ENCODE data around the gene CAPNS1.

Gene CAPNS1

DNA sequence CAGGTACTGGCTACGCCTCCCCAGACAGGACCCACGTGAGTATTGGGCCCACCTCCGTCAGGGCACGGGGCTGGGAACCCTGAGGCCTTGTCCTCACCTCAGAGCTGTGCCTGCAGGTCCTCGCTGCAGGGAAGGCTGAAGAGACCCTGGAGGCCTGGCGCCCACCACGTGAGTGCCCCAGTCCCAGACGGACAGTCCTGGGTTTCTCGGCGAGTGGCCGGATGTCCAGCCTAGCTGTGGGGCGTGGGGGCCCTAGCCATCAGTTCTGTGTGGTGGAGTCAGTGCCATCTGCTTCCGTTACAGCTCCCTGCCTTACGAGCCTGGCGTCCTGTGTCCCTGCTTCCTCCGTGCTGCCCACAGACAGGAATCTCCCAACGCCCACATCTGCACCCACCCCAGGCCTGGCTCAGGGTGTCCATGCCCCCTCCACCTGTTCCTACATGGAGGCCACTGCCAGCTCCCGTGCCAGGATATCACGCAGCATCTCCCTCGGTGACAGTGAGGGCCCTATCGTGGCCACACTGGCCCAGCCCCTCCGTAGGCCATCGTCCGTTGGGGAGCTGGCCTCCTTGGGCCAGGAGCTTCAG, 36.7 kb upstream of the CAPNS1 start:
- no peak for DNase-seq (ENCODE audit: low read depth in 1 of 2, low spot score in 1 of 2)
- Histone ChIP-seq H3K27me3 (ENCODE audit: insufficient read depth, poor library complexity, severe bottlenecking) (no peaks in the 10 kb centered on the region), H3K4me3 (replicated peaks; ENCODE audit: insufficient read depth, low read length) (no peak overlapping the region), H3K27ac (replicated peaks) (no peak overlapping the region)
- TF ChIP-seq SPI1 (IDR thresholded peaks at IDR 0.05; ENCODE audit: borderline replicate concordance, low read depth) (no peak), CTCF (IDR thresholded peaks at IDR 0.05; ENCODE audit: insufficient read depth, low read length) (no peak)

- TF ChIP-seq SPI1 (IDR thresholded peaks at IDR 0.05; ENCODE audit: borderline replicate concordance, low read depth) (no peak), CTCF (IDR thresholded peaks at IDR 0.05; ENCODE audit: insufficient read depth, low read length) (no peak), GABPA (IDR thresholded peaks at IDR 0.05; ENCODE audit: low read depth) (no peak), POLR2AphosphoS5 (IDR thresholded peaks at IDR 0.05; ENCODE audit: low read depth) (no peak)
- TF ChIP-seq, protein P1, sequence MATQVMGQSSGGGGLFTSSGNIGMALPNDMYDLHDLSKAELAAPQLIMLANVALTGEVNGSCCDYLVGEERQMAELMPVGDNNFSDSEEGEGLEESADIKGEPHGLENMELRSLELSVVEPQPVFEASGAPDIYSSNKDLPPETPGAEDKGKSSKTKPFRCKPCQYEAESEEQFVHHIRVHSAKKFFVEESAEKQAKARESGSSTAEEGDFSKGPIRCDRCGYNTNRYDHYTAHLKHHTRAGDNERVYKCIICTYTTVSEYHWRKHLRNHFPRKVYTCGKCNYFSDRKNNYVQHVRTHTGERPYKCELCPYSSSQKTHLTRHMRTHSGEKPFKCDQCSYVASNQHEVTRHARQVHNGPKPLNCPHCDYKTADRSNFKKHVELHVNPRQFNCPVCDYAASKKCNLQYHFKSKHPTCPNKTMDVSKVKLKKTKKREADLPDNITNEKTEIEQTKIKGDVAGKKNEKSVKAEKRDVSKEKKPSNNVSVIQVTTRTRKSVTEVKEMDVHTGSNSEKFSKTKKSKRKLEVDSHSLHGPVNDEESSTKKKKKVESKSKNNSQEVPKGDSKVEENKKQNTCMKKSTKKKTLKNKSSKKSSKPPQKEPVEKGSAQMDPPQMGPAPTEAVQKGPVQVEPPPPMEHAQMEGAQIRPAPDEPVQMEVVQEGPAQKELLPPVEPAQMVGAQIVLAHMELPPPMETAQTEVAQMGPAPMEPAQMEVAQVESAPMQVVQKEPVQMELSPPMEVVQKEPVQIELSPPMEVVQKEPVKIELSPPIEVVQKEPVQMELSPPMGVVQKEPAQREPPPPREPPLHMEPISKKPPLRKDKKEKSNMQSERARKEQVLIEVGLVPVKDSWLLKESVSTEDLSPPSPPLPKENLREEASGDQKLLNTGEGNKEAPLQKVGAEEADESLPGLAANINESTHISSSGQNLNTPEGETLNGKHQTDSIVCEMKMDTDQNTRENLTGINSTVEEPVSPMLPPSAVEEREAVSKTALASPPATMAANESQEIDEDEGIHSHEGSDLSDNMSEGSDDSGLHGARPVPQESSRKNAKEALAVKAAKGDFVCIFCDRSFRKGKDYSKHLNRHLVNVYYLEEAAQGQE (IDR thresholded peaks at IDR 0.05; ENCODE audit: insufficient replicate concordance, low read depth), result no peak
- no peak overlapping the region for H3K27ac ChIP-seq (replicated peaks)
- no peak for DNase-seq (ENCODE audit: low read depth in 1 of 2, low spot score in 1 of 2)
- H3K27me3 ChIP-seq (ENCODE audit: insufficient read depth, poor library complexity, severe bottlenecking), result no peaks in the 10 kb centered on the region
- H3K4me3 ChIP-seq (replicated peaks; ENCODE audit: insufficient read depth, low read length), result no peak overlapping the region
These were observed 35.9 kb upstream of the CAPNS1 start for GRCh38 chr19:36103842-36104552.

DNA sequence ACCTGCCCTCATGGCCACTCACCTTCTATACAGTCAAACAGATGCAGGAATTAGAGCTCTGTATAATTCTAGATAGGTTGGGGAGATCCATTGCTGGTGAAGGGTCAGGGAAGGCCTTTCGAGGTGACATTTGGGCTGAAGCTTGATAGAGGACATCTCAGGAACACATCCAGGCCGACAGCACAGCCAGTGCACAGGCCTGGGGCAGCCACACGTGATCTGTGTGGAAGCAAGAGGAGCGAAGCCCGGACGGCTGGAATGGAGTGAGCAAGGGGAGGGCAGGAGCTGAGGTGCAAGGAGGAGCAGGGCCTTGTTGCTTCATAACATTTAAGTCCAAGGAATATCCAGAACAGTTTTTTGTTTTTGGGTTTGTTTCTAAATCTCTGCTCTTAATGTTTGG, 33.4 kb upstream of the CAPNS1 start:
- no peak for TF ChIP-seq GABPA (IDR thresholded peaks at IDR 0.05; ENCODE audit: low read depth)
- no peak for TF ChIP-seq SPI1 (IDR thresholded peaks at IDR 0.05; ENCODE audit: borderline replicate concordance, low read depth)
- no peak for TF ChIP-seq CTCF (IDR thresholded peaks at IDR 0.05; ENCODE audit: insufficient read depth, low read length)
- no peak for TF ChIP-seq POLR2AphosphoS5 (IDR thresholded peaks at IDR 0.05; ENCODE audit: low read depth)
- TF ChIP-seq, protein P1 (IDR thresholded peaks at IDR 0.05; ENCODE audit: insufficient replicate concordance, low read depth), result no peak
- H3K27ac ChIP-seq (replicated peaks), result no peak overlapping the region
- no peak for DNase-seq (ENCODE audit: low read depth in 1 of 2, low spot score in 1 of 2)

More for the DNA sequence above, 33.4 kb upstream of the CAPNS1 start:
- H3K27me3 ChIP-seq (ENCODE audit: insufficient read depth, poor library complexity, severe bottlenecking), result no peaks in the 10 kb centered on the region
- H3K4me3 ChIP-seq (replicated peaks; ENCODE audit: insufficient read depth, low read length), result no peak overlapping the region

Measured in HL-60 (cell line).